HCT116 (cell line): Measurements from ENCODE around the gene GPX5.

Experiments
- CEBPB ChIP-seq: IDR thresholded peaks from 2 replicates; pipeline ENCODE4 v1.6.1; 2012; ENCODE audit warnings: low read depth
- CTCF ChIP-seq, 3 experiments: fragments of 200-600 bp in 1 of 3; sonication (generic) in 1 of 3; IDR thresholded peaks in 2 of 3; conservative IDR thresholded peaks in 1 of 3; 2 replicates each; pipeline ENCODE4 v1.5.1; 2012 to 2017; ENCODE audit warnings: low read depth in 2 of 3, low read length in 2 of 3, antibody characterized with exemption in 1 of 3, borderline replicate concordance in 1 of 3, control low read depth in 1 of 3, mild to moderate bottlenecking in 1 of 3, mixed read lengths in 1 of 3, mixed run types in 1 of 3, moderate library complexity in 1 of 3; ENCODE audit not compliant: insufficient read depth in 1 of 3
- EGR1 ChIP-seq: IDR thresholded peaks from 2 replicates; pipeline ENCODE4 v1.6.1; 2012; ENCODE audit warnings: low read depth
- EZH2 ChIP-seq: fragments of 200-600 bp; sonication (generic); IDR thresholded peaks from 2 replicates; pipeline ENCODE4 v1.6.1; 2017; ENCODE audit warnings: antibody characterized with exemption, mixed run types
- EZH2phosphoT487 ChIP-seq: fragments of 200-600 bp; IDR thresholded peaks from 2 replicates; pipeline ENCODE4 v1.6.1; 2018; ENCODE audit warnings: antibody characterized with exemption, borderline replicate concordance
- JUND ChIP-seq: IDR thresholded peaks from 2 replicates; pipeline ENCODE4 v1.6.1; 2012
- POLR2A ChIP-seq: IDR thresholded peaks from 2 replicates; pipeline ENCODE4 v1.7.0; 2011; ENCODE audit warnings: borderline replicate concordance; ENCODE audit not compliant: insufficient read depth, insufficient read length; ENCODE audit errors: extremely low read depth
- POLR2AphosphoS5 ChIP-seq: IDR thresholded peaks from 2 replicates; pipeline ENCODE4 v1.6.1; 2011; ENCODE audit warnings: mild to moderate bottlenecking, low read depth, low read length, moderate library complexity
- RAD21 ChIP-seq: IDR thresholded peaks from 2 replicates; pipeline ENCODE4 v1.6.1; 2012; ENCODE audit warnings: low read depth, mild to moderate bottlenecking
- REST ChIP-seq: IDR thresholded peaks from 2 replicates; pipeline ENCODE4 v1.6.1; 2012; ENCODE audit warnings: low read depth
- SIN3A ChIP-seq: IDR thresholded peaks from 2 replicates; pipeline ENCODE4 v1.6.1; 2012; ENCODE audit warnings: low read depth
- TCF7L2 ChIP-seq: IDR thresholded peaks from 2 replicates; pipeline ENCODE4 v1.7.0; 2011; ENCODE audit warnings: borderline replicate concordance, inconsistent platforms; ENCODE audit not compliant: insufficient read depth, insufficient read length; ENCODE audit errors: extremely low read depth
- YY1 ChIP-seq: IDR thresholded peaks from 2 replicates; pipeline ENCODE4 v1.6.1; 2011; ENCODE audit warnings: low read length, low read depth, moderate library complexity, mild to moderate bottlenecking; ENCODE audit not compliant: insufficient replicate concordance; ENCODE audit errors: extremely low read depth
- ZNF274 ChIP-seq: fragments of 200-500 bp; sonication (Bioruptor generic); IDR thresholded peaks from 2 replicates; pipeline ENCODE4 v1.6.1; 2014; ENCODE audit warnings: mild to moderate bottlenecking, low read depth, low read length, inconsistent platforms

GRCh38 chr6:28583463-28583862, 57.8 kb downstream of the GPX5 start:
- TF ChIP-seq CTCF (IDR thresholded peaks at IDR 0.05 in 2 of 3, conservative IDR thresholded peaks at IDR 0.05 in 1 of 3; ENCODE audit: borderline replicate concordance in 1 of 3, insufficient read depth in 1 of 3, low read depth in 2 of 3, low read length in 2 of 3) (no peak), POLR2A (no peak), EZH2phosphoT487 (no peak), POLR2AphosphoS5 (no peak), ZNF274 (no peak), EGR1 (no peak), REST (no peak), SIN3A (no peak), JUND (no peak), EZH2 (no peak), CEBPB (no peak), RAD21 (no peak), YY1 (no peak), TCF7L2 (no peak)
